Aorta (tissue), 5 donors: Measurements from ENCODE around the gene KRT7. TPM values are rescaled to one million over a fixed set of nuclear protein-coding genes. Genes with fewer than 3 reads are reported as not detected.

Experiments
- ATAC-seq: fragments of 200-7000 bp; cut with Tn5 transposase; one replicate; pipeline ENCODE4 v1.9.1; 2022; ENCODE audit warnings: moderate library complexity; ENCODE audit not compliant: low FRiP score
- DNase-seq, 2 donors: peaks; one replicate each; pipeline ENCODE4 v3.0.0-alpha.2; 2020
- H3K27ac ChIP-seq, 2 donors: one replicate each; pipeline ENCODE4 v1.5.1; 2013; ENCODE audit warnings: low read length in 2 of 2, mild to moderate bottlenecking in 2 of 2, moderate library complexity in 2 of 2, control low read depth in 1 of 2, inconsistent platforms in 1 of 2, low read depth in 1 of 2
- H3K27me3 ChIP-seq, 2 donors: one replicate each; pipeline ENCODE4 v1.6.1; 2013; ENCODE audit warnings: control low read depth in 1 of 2, low read length in 1 of 2, mild to moderate bottlenecking in 1 of 2, moderate library complexity in 1 of 2; ENCODE audit not compliant: insufficient read depth in 2 of 2, control insufficient read depth in 1 of 2
- H3K36me3 ChIP-seq, 2 donors: one replicate each; pipeline ENCODE4 v1.6.1; 2013; ENCODE audit warnings: control low read depth in 1 of 2, low read length in 1 of 2, mild to moderate bottlenecking in 1 of 2; ENCODE audit not compliant: insufficient read depth in 2 of 2, control insufficient read depth in 1 of 2
- H3K4me1 ChIP-seq, 2 donors: one replicate each; pipeline ENCODE4 v1.6.1; 2013; ENCODE audit warnings: low read length in 2 of 2, control low read depth in 1 of 2, mild to moderate bottlenecking in 1 of 2, moderate library complexity in 1 of 2; ENCODE audit not compliant: insufficient read depth in 2 of 2, control insufficient read depth in 1 of 2
- H3K4me3 ChIP-seq, 2 donors: one replicate each; pipeline ENCODE4 v1.5.1; 2013; ENCODE audit warnings: low read length in 2 of 2, control low read depth in 1 of 2, mild to moderate bottlenecking in 1 of 2
- H3K9me3 ChIP-seq: one replicate; pipeline ENCODE4 v1.6.1; 2013; ENCODE audit warnings: mild to moderate bottlenecking, low read length; ENCODE audit not compliant: control insufficient read depth
- WGBS, 2 donors: extraction: QIAGEN DNeasy Blood & Tissue Kit; methylation state at CpG; one replicate each; pipeline ENCODE4 v1.1.7; 2013; 5-methylcytosine and 5-hydroxymethylcytosine counted together
- intact Hi-C, 2 donors: fragments of 100-400 bp; cut with DNase I; formaldehyde crosslinking; loops; one replicate each; pipeline versions ENCODE4 v1.14.2 to v1.15.0; 2022
- polyA plus RNA-seq, 2 donors: library from polyadenylated mRNA; stranded (reverse); fragments of 200-250 nt; gene quantifications; one replicate each; pipeline ENCODE4 v1.2.3, GENCODE V29; 2013
- total RNA-seq, 2 donors: library from RNA; stranded (reverse); fragmentation: NEBNext Ultra II Directional; extraction: Animal tissue kit (Norgen Biotek cat#: 25700); gene quantifications; one replicate each; pipeline ENCODE4 v1.2.1, GENCODE V29; 2021
- donor health status: healthy with polysubstance abuse.
- donor health status: Bipolar disorder and iron deficiency.
- donor health status: DM: no; HTN: no; CAD: no.
- donor health status: DM: no; HTN: no; CAD: no.
- donor health status: DM: yes; HTN: yes; CAD: no.

Gene KRT7
- total and polyA plus RNA-seq, 4 donors = 8.7 to 110 (median 50.0) TPM

GRCh38 chr12:52222692-52223091, 10.4 kb upstream of the KRT7 start:
- DNase-seq (no peak), ATAC-seq (no peak)
- H3K27ac ChIP-seq = peak overlapping the region in 1 of 2 donors; percentile 61
- no peak overlapping the region for H3K4me3 ChIP-seq
- no peaks in the 10 kb centered on the region for H3K36me3 ChIP-seq
- H3K9me3 ChIP-seq = no peaks in the 10 kb centered on the region
- H3K4me1 ChIP-seq = peaks cover 0 to 3% of the 10 kb centered on the region in 2 donors
- no peaks in the 10 kb centered on the region for H3K27me3 ChIP-seq
- intact Hi-C loops = no loop called here
- WGBS, 2 donors = 94 to 96% methylated on average over 4 of the region's 4 CpGs

DNA sequence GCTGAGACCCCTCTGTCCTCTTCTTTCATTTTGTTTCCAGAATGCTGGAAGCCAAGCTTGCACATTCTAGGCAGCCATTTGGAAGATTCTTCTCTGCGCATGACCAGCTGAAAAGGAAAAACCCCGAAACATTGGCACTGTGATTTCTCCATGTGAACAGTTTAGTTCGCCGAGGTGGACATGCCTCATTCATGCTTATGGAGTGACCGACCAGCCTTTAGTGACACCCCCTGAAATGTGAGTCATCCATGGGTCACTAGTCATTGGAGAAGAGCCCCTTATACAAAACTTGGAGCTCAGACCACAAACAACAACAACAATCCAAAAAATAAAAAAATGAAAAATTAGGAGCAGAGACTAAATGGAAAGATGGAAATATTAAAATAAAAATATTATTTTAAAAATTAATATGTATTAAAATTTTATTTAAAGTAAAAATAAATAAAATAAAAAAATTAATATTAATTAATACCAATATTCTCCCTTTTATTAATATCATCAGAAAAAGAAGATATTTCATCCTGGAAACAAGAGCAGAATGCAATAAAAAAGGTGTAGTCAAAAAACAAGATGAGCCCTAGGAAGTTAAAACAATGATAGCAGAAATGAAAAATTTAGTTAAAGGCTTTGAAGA, 9.5 kb upstream of the KRT7 start:
- H3K9me3 ChIP-seq = no peaks in the 10 kb centered on the region
- ATAC-seq (no peak), DNase-seq (no peak)
- WGBS, 2 donors = 91 to 93% methylated on average over 5 of the region's 5 CpGs
- H3K36me3 ChIP-seq = no peaks in the 10 kb centered on the region
- peak overlapping the region in 1 of 2 donors; percentile 8 for H3K27ac ChIP-seq
- intact Hi-C loops = no loop called here
- no peaks in the 10 kb centered on the region for H3K27me3 ChIP-seq
- H3K4me1 ChIP-seq = peaks cover 0 to 3% of the 10 kb centered on the region in 2 donors
- no peak overlapping the region for H3K4me3 ChIP-seq

DNA sequence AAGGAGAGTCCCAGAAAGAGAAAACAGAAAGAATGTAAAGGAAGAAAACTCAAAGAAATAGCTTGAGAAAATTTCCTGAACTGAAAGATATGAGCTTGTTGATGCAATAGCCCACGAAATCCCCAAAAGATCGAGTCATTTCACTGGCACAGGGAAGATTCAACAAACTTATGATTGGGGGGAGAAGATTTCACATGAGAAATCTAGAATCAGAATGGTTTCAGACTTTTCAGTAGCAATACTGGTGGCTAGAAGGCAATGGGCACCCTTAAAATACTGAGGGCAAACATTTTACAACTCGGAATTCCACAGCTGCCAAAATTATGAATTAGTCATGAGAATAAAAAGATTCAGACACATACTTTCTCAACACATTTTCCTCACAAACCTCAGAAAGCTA, 8.9 kb upstream of the KRT7 start:
- H3K4me3 ChIP-seq = no peak overlapping the region
- WGBS, 2 donors = 34 to 56% methylated on average over 3 of the region's 3 CpGs
- ATAC-seq (no peak), DNase-seq (no peak)
- no peaks in the 10 kb centered on the region for H3K36me3 ChIP-seq
- H3K27me3 ChIP-seq = no peaks in the 10 kb centered on the region
- peaks cover 0 to 3% of the 10 kb centered on the region in 2 donors for H3K4me1 ChIP-seq
- intact Hi-C loops = no loop called here
- H3K9me3 ChIP-seq = no peaks in the 10 kb centered on the region
- H3K27ac ChIP-seq = no peak overlapping the region

DNA sequence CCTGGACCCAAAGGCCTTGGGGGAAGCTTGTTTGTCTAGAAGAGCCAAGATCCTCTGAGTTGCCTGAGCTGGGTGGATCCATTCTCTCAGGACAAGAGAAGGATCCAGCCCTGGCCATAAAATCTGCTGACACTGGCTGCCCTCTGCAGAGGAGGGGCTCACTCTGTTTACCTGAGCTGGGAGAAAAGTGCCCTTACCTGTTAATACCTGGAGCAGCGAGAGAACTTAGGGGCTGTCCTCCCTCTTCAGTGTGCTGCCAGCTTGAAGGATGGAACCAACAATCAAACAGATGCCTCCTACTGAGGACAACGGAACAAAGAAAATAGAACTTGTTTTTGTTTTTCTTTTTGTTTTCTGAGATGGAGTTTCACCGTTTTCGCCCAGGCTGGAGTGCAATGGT, 7.3 kb upstream of the KRT7 start:
- intact Hi-C loops = loop anchor here (5.0 kb wide), 2 partner anchors 52 to 102 kb away; no protein-coding TSS in a partner anchor
- no peak for ATAC-seq
- Histone ChIP-seq H3K4me1 (peaks cover 0 to 3% of the 10 kb centered on the region in 2 donors), H3K27me3 (no peaks in the 10 kb centered on the region), H3K36me3 (no peaks in the 10 kb centered on the region), H3K9me3 (no peaks in the 10 kb centered on the region), H3K4me3 (no peak overlapping the region), H3K27ac (peak overlapping the region; percentile 44 to 89)
- WGBS, 2 donors = 85 to 87% methylated on average over 4 of the region's 4 CpGs
- no peak for DNase-seq

GRCh38 chr12:52226446-52226845, 6.6 kb upstream of the KRT7 start:
- WGBS, 2 donors = 11 to 25% methylated on average over 4 of the region's 4 CpGs
- H3K4me3 ChIP-seq = no peak overlapping the region
- intact Hi-C loops = loop anchor here (5.0 kb wide), 2 partner anchors 51 to 101 kb away; no protein-coding TSS in a partner anchor
- DNase-seq = no peak
- peaks cover 0 to 4% of the 10 kb centered on the region in 2 donors for H3K4me1 ChIP-seq
- no peak for ATAC-seq
- no peaks in the 10 kb centered on the region for H3K9me3 ChIP-seq
- no peaks in the 10 kb centered on the region for H3K36me3 ChIP-seq
- no peaks in the 10 kb centered on the region for H3K27me3 ChIP-seq
- H3K27ac ChIP-seq = peak overlapping the region in 1 of 2 donors; percentile 77

DNA sequence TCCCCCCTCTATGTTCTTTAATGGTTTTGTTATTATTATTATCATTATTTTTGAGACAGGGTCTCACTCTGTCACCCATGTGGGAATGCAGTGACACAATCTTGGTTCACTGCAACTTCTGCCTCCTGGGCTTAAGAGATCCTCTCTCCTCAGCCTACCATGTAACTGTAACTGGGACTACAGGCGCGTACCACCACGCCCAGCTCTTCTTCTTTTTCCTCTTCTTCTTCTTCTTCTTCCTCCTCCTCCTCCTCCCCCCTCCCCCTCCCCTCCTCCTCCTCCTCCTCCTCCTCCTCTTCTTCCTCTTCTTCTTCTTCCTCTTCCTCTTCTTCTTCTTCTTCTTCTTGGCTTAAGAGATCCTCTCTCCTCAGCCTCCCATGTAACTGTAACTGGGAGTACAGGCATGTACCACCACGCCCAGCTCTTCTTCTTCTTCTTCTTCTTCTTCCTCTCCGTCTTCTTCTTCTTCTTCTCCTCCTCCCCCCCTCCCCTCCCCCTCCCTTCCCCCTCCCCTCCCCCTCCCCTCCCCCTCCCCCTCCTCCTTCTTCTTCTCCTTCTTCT, 5.4 kb upstream of the KRT7 start:
- H3K27ac ChIP-seq = no peak overlapping the region
- H3K27me3 ChIP-seq = no peaks in the 10 kb centered on the region
- no peak for ATAC-seq
- intact Hi-C loops = loop anchor here (5.0 kb wide), 2 partner anchors 50 to 100 kb away; no protein-coding TSS in a partner anchor
- WGBS, 2 donors = 80 to 91% methylated on average over 5 of the region's 5 CpGs
- H3K4me3 ChIP-seq = no peak overlapping the region
- no peak for DNase-seq
- no peaks in the 10 kb centered on the region for H3K9me3 ChIP-seq
- peaks cover 0 to 4% of the 10 kb centered on the region in 2 donors for H3K4me1 ChIP-seq
- no peaks in the 10 kb centered on the region for H3K36me3 ChIP-seq

GRCh38 chr12:52228366-52228765, 4.7 kb upstream of the KRT7 start:
- no peaks in the 10 kb centered on the region for H3K36me3 ChIP-seq
- no peak overlapping the region for H3K27ac ChIP-seq
- intact Hi-C loops = loop anchor here (5.0 kb wide), 2 partner anchors 49 to 99 kb away; no protein-coding TSS in a partner anchor
- no peak overlapping the region for H3K4me3 ChIP-seq
- no peaks in the 10 kb centered on the region for H3K27me3 ChIP-seq
- H3K9me3 ChIP-seq = no peaks in the 10 kb centered on the region
- DNase-seq = no peak
- WGBS, 2 donors = 51 to 83% methylated on average over 3 of the region's 3 CpGs
- H3K4me1 ChIP-seq = peaks cover 0 to 4% of the 10 kb centered on the region in 2 donors
- no peak for ATAC-seq

- DNase-seq (no peak), ATAC-seq (no peak)
- WGBS, 2 donors = 97 to 98% methylated on average over 6 of the region's 6 CpGs
- Histone ChIP-seq H3K4me1 (peaks cover 0 to 4% of the 10 kb centered on the region in 2 donors), H3K9me3 (no peaks in the 10 kb centered on the region), H3K27ac (peak overlapping the region in 1 of 2 donors; percentile 3), H3K27me3 (no peaks in the 10 kb centered on the region), H3K4me3 (no peak overlapping the region), H3K36me3 (no peaks in the 10 kb centered on the region)
- intact Hi-C loops = loop anchor here (5.0 kb wide), 2 partner anchors 48 to 98 kb away; no protein-coding TSS in a partner anchor
Observed at GRCh38 chr12:52228931-52229330, 4.1 kb upstream of the KRT7 start.
